CD14-positive monocyte (primary cell): ENCODE results near the gene ACSL5. TPM values are rescaled to one million over a fixed set of nuclear protein-coding genes. Genes with fewer than 3 reads are reported as not detected.

Experiments
- DNase-seq, 3 donors: peaks; one replicate each; pipeline ENCODE4 v3.0.0-alpha.2; 2011 to 2022
- H2AFZ ChIP-seq: 2 replicates; pipeline ENCODE4 v1.6.0; 2012; ENCODE audit warnings: mild to moderate bottlenecking, low read depth, low read length, inconsistent platforms; ENCODE audit not compliant: insufficient read depth, poor library complexity, severe bottlenecking
- H3K27ac ChIP-seq, 2 donors: 1 replicate in 1 of 2; 2 replicates in 1 of 2; pipeline ENCODE4 v1.5.1; 2012 to 2013; ENCODE audit warnings: low read length in 2 of 2, control low read depth in 1 of 2, inconsistent platforms in 1 of 2, low read depth in 1 of 2, mild to moderate bottlenecking in 1 of 2
- H3K27me3 ChIP-seq, 2 donors: one replicate each; pipeline versions ENCODE4 v1.6.0 to v1.6.1; 2011 to 2013; ENCODE audit warnings: low read length in 2 of 2; ENCODE audit not compliant: control insufficient read depth in 2 of 2, insufficient read depth in 2 of 2
- H3K36me3 ChIP-seq, 2 donors: replicated peaks in 1 of 2; 1 replicate in 1 of 2; 2 replicates in 1 of 2; pipeline versions ENCODE4 v1.5.1 to v1.6.1; 2012 to 2013; ENCODE audit warnings: low read length in 2 of 2, control low read depth in 1 of 2, inconsistent platforms in 1 of 2, mild to moderate bottlenecking in 1 of 2; ENCODE audit not compliant: insufficient read depth in 2 of 2, control insufficient read depth in 1 of 2
- H3K4me1 ChIP-seq, 2 donors: 1 replicate in 1 of 2; 2 replicates in 1 of 2; pipeline versions ENCODE4 v1.5.1 to v1.6.1; 2012 to 2013; ENCODE audit warnings: low read length in 2 of 2, control low read depth in 1 of 2, inconsistent platforms in 1 of 2, mild to moderate bottlenecking in 1 of 2, moderate library complexity in 1 of 2; ENCODE audit not compliant: insufficient read depth in 2 of 2, control insufficient read depth in 1 of 2
- H3K4me2 ChIP-seq: replicated peaks from 2 replicates; pipeline ENCODE3; 2012; ENCODE audit warnings: low read length, moderate library complexity, mild to moderate bottlenecking; ENCODE audit not compliant: poor library complexity, severe bottlenecking; ENCODE audit errors: extremely low read depth
- H3K4me3 ChIP-seq, 3 experiments: fragments of 200-600 bp in 1 of 3; sonication (generic) in 1 of 3; replicated peaks in 1 of 3; 1 replicate in 2 of 3; 2 replicates in 1 of 3; pipeline ENCODE4 v1.5.1; 2011 to 2013; ENCODE audit warnings: low read length in 3 of 3, mild to moderate bottlenecking in 3 of 3, control low read depth in 2 of 3, low read depth in 2 of 3, inconsistent platforms in 1 of 3, moderate library complexity in 1 of 3
- H3K79me2 ChIP-seq: 2 replicates; pipeline ENCODE4 v1.6.0; 2012; ENCODE audit warnings: mild to moderate bottlenecking, control low read depth, inconsistent platforms, low read length, moderate library complexity; ENCODE audit not compliant: insufficient read depth
- H3K9ac ChIP-seq: 2 replicates; pipeline ENCODE4 v1.6.0; 2017; ENCODE audit warnings: low read length, mild to moderate bottlenecking; ENCODE audit not compliant: insufficient read depth, poor library complexity, severe bottlenecking
- H3K9me3 ChIP-seq, 2 donors: replicated peaks in 1 of 2; 1 replicate in 1 of 2; 2 replicates in 1 of 2; pipeline versions ENCODE4 v1.5.1 to v1.6.1; 2012 to 2013; ENCODE audit warnings: low read length in 2 of 2, control low read depth in 1 of 2; ENCODE audit not compliant: control insufficient read depth in 1 of 2, insufficient read depth in 1 of 2
- H4K20me1 ChIP-seq: 2 replicates; pipeline ENCODE4 v1.6.0; 2012; ENCODE audit warnings: mild to moderate bottlenecking, low read length, control low read depth, moderate library complexity; ENCODE audit not compliant: insufficient read depth
- H3K27ac Mint-ChIP-seq, 7 donors: one replicate each; pipeline ENCODE4 v1.8.0; 2020; ENCODE audit warnings: mild to moderate bottlenecking in 7 of 7, mixed read lengths in 7 of 7, moderate library complexity in 6 of 7, inconsistent platforms in 2 of 7
- H3K27me3 Mint-ChIP-seq, 3 donors: one replicate each; pipeline ENCODE4 v1.8.0; 2021 to 2022; ENCODE audit warnings: low read depth in 3 of 3, mild to moderate bottlenecking in 3 of 3, mixed read lengths in 3 of 3, moderate library complexity in 3 of 3, inconsistent platforms in 1 of 3
- H3K36me3 Mint-ChIP-seq, 2 donors: one replicate each; pipeline ENCODE4 v1.8.0; 2020; ENCODE audit warnings: mixed read lengths in 2 of 2, inconsistent platforms in 1 of 2, mild to moderate bottlenecking in 1 of 2
- H3K4me1 Mint-ChIP-seq: one replicate; pipeline ENCODE4 v1.8.0; 2020; ENCODE audit warnings: mild to moderate bottlenecking, mixed read lengths
- H3K4me3 Mint-ChIP-seq, 2 donors: one replicate each; pipeline ENCODE4 v1.8.0; 2020; ENCODE audit warnings: mild to moderate bottlenecking in 2 of 2, mixed read lengths in 2 of 2, moderate library complexity in 1 of 2
- H3K9me3 Mint-ChIP-seq, 7 donors: one replicate each; pipeline ENCODE4 v1.8.0; 2020 to 2022; ENCODE audit warnings: mixed read lengths in 7 of 7, mild to moderate bottlenecking in 6 of 7, moderate library complexity in 6 of 7, inconsistent platforms in 2 of 7
- WGBS: methylation state at CpG from one replicate; pipeline ENCODE4 v1.1.5; 2013; ENCODE audit warnings: missing lambda C conversion rate; ENCODE audit not compliant: insufficient coverage; 5-methylcytosine and 5-hydroxymethylcytosine counted together
- intact Hi-C, 2 donors: fragments of 100-400 bp; cut with micrococcal nuclease; formaldehyde crosslinking; loops; one replicate each; pipeline versions ENCODE4 v1.15.0 to v1.15.1; 2023
- polyA plus RNA-seq, 3 donors: library from polyadenylated mRNA; depleted of rRNA in 1 of 3; unstranded in 2 of 3; stranded (reverse) in 1 of 3; fragments of 300-500 nt in 2 of 3; fragments of >200 nt in 1 of 3; fragmentation: Illumina TruSeq in 2 of 3; gene quantifications; 1 replicate in 2 of 3; 2 replicates in 1 of 3; pipeline ENCODE4 v1.2.3, GENCODE V29; 2012 to 2021
- TF ChIP-seq, protein P1 (sequence below): fragments of 200-600 bp; IDR thresholded peaks from one replicate; pipeline ENCODE4 v1.8.0; 2022; ENCODE audit warnings: antibody characterized with exemption, mild to moderate bottlenecking

ACSL5 gene
- polyA plus RNA-seq, 3 donors = 27.5 to 44.4 (median 37.5) TPM

DNA sequence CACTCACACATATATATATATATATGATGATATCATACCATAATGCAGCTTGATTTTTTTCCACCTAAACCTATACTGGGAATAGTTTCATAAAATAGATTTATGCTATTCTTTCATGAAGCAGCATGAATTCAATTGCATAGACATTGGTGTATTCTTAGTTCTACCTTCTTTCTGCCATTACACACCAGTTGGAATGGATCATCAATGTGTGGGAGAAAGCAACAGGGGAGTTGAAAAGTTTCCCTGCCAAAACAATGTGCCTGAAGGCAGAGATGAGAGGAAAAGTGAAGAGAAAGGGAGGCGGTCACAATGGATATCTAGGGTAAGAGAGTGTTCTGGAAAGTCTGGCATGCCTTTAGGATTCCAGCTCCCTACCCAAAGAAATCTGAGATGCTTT lies 25.2 kb upstream of the ACSL5 start:
- TF ChIP-seq, protein P1, sequence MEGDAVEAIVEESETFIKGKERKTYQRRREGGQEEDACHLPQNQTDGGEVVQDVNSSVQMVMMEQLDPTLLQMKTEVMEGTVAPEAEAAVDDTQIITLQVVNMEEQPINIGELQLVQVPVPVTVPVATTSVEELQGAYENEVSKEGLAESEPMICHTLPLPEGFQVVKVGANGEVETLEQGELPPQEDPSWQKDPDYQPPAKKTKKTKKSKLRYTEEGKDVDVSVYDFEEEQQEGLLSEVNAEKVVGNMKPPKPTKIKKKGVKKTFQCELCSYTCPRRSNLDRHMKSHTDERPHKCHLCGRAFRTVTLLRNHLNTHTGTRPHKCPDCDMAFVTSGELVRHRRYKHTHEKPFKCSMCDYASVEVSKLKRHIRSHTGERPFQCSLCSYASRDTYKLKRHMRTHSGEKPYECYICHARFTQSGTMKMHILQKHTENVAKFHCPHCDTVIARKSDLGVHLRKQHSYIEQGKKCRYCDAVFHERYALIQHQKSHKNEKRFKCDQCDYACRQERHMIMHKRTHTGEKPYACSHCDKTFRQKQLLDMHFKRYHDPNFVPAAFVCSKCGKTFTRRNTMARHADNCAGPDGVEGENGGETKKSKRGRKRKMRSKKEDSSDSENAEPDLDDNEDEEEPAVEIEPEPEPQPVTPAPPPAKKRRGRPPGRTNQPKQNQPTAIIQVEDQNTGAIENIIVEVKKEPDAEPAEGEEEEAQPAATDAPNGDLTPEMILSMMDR = no peak
- Histone ChIP-seq H3K27me3 (no peaks in the 10 kb centered on the region), H3K9ac (no peak overlapping the region), H3K27ac (no peak overlapping the region), H2AFZ (no peak overlapping the region), H3K4me1 (no peaks in the 10 kb centered on the region), H3K9me3 (peaks cover 0 to 4% of the 10 kb centered on the region in 2 donors), H3K79me2 (no peaks in the 10 kb centered on the region), H3K4me2 (no peak overlapping the region), H4K20me1 (no peaks in the 10 kb centered on the region), H3K4me3 (no peak overlapping the region), H3K36me3 (no peaks in the 10 kb centered on the region)
- H3K9me3 Mint-ChIP-seq = peaks cover 0 to 5% (median 3%) of the 10 kb centered on the region in 7 donors
- intact Hi-C loops = no loop called here
- no peaks in the 10 kb centered on the region for H3K36me3 Mint-ChIP-seq
- no peaks in the 10 kb centered on the region for H3K4me1 Mint-ChIP-seq
- H3K4me3 Mint-ChIP-seq = no peak overlapping the region
- peaks cover 0 to 9% (median 5%) of the 10 kb centered on the region in 3 donors for H3K27me3 Mint-ChIP-seq
- no peak for DNase-seq
- peak overlapping the region in 1 of 7 donors; percentile 9 for H3K27ac Mint-ChIP-seq
- WGBS = no CpG with 5 or more reads among the region's 1 CpG

DNA sequence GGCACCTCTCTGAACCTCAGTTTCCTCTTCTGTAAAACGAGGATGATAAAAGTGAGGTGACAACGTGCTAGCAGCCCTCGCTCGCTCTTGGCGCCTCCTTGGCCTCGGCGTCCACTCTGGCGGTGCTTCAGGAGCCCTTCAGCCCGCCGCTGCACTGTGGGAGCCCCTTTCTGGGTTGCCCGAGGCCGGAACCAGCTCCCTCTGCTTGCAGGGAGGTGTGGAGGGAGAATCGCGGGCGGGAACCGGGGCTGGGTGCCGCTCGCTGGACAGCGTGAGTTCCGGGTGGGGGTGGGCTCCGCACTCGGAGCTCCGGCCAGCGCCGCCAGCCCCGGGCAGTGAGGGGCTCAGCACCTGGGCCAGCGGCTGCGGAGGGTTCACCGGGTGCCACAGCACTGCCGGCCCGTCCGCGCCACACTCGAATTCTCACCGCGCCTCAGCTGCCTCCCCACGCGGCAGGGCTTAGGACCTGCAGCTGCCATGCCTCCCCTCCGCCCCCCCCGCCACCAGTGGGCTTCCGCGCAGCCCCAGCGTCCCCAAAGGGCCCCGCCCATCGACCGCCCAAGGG lies 24.3 kb upstream of the ACSL5 start:
- peaks cover 0 to 5% (median 3%) of the 10 kb centered on the region in 7 donors for H3K9me3 Mint-ChIP-seq
- TF ChIP-seq, protein P1 = no peak
- Histone ChIP-seq H3K36me3 (no peaks in the 10 kb centered on the region), H2AFZ (no peak overlapping the region), H3K4me3 (no peak overlapping the region), H3K27me3 (no peaks in the 10 kb centered on the region), H3K9ac (no peak overlapping the region), H3K79me2 (no peaks in the 10 kb centered on the region), H3K4me2 (no peak overlapping the region), H4K20me1 (no peaks in the 10 kb centered on the region), H3K9me3 (peaks cover 0 to 4% of the 10 kb centered on the region in 2 donors), H3K27ac (no peak overlapping the region), H3K4me1 (no peaks in the 10 kb centered on the region)
- DNase-seq = no peak
- 94% methylated on average over 32 of the region's 46 CpGs for WGBS
- H3K4me3 Mint-ChIP-seq = no peak overlapping the region
- peaks cover 0 to 9% (median 5%) of the 10 kb centered on the region in 3 donors for H3K27me3 Mint-ChIP-seq
- H3K36me3 Mint-ChIP-seq = no peaks in the 10 kb centered on the region
- H3K27ac Mint-ChIP-seq = no peak overlapping the region
- H3K4me1 Mint-ChIP-seq = no peaks in the 10 kb centered on the region
- intact Hi-C loops = no loop called here
